Prostate gland (tissue), 2 donors: ENCODE measurements around the gene SEMA6D. TPM values are rescaled to one million over a fixed set of nuclear protein-coding genes. Genes with fewer than 3 reads are reported as not detected.

ENCODE experiments used
- DNase-seq: peaks from one replicate; pipeline ENCODE4 v3.0.0-alpha.2; 2019; ENCODE audit warnings: low spot score
- H3K27ac ChIP-seq, 2 donors: fragments of 200-600 bp; sonication (generic); 2 replicates each; pipeline ENCODE4 v1.5.1; 2017 to 2019
- H3K27me3 ChIP-seq: fragments of 200-600 bp; sonication (generic); replicated peaks from 2 replicates; pipeline ENCODE4 v1.5.1; 2019; ENCODE audit not compliant: insufficient read depth
- H3K36me3 ChIP-seq, 2 donors: fragments of 200-600 bp; sonication (generic); 1 replicate in 1 of 2; 2 replicates in 1 of 2; pipeline versions ENCODE4 v1.5.1 to v1.8.1; 2017 to 2019
- H3K4me1 ChIP-seq: fragments of 200-600 bp; sonication (generic); replicated peaks from 2 replicates; pipeline ENCODE4 v1.5.1; 2019
- H3K4me3 ChIP-seq, 2 donors: fragments of 200-600 bp; sonication (generic); 2 replicates each; pipeline ENCODE4 v1.5.1; 2017 to 2019
- H3K9me3 ChIP-seq: fragments of 200-600 bp; sonication (generic); 2 replicates; pipeline ENCODE4 v1.5.1; 2017
- POLR2A ChIP-seq: fragments of 450-650 bp; IDR thresholded peaks from one replicate; pipeline ENCODE4 v1.6.1; 2016; ENCODE audit warnings: antibody characterized with exemption, mild to moderate bottlenecking
- POLR2AphosphoS5 ChIP-seq: sonication (generic); formaldehyde crosslinking; IDR thresholded peaks from one replicate; pipeline ENCODE4 v1.6.1; 2017; ENCODE audit warnings: antibody characterized with exemption
- WGBS: methylation state at CpG from one replicate; pipeline ENCODE4 v1.1.5; 2018; 5-methylcytosine and 5-hydroxymethylcytosine counted together
- intact Hi-C: fragments of 100-400 bp; cut with DNase I; formaldehyde crosslinking; loops from one replicate; pipeline ENCODE4 v1.14.2; 2022
- total RNA-seq, 2 donors: library from RNA; depleted of rRNA; stranded (reverse); fragments of >200 nt; gene quantifications; one replicate each; pipeline ENCODE4 v1.1.0, GENCODE V29; 2016
- TF ChIP-seq, protein P1 (sequence below), 4 experiments: fragments of 200-600 bp in 2 of 4; fragments of 450-650 bp in 2 of 4; sonication (generic) in 2 of 4; IDR thresholded peaks; 1 replicate in 3 of 4; 2 replicates in 1 of 4; pipeline ENCODE4 v1.5.1; 2016 to 2019; ENCODE audit warnings: antibody characterized with exemption in 4 of 4, mild to moderate bottlenecking in 2 of 4, moderate library complexity in 2 of 4

The SEMA6D gene
- total RNA-seq, 2 donors from 2014 or later, result 9.8 to 18.1 TPM

- DNase-seq, result no peak
- Histone ChIP-seq H3K4me3 (no peak overlapping the region), H3K4me1 (no peaks in the 10 kb centered on the region), H3K27ac (no peak overlapping the region), H3K36me3 (no peaks in the 10 kb centered on the region), H3K27me3 (no peaks in the 10 kb centered on the region), H3K9me3 (no peaks in the 10 kb centered on the region)
- intact Hi-C loops, result no loop called here
- WGBS, result 93% methylated on average over 13 of the region's 13 CpGs
- TF ChIP-seq POLR2A (no peak), POLR2AphosphoS5 (no peak)
- TF ChIP-seq, protein P1, sequence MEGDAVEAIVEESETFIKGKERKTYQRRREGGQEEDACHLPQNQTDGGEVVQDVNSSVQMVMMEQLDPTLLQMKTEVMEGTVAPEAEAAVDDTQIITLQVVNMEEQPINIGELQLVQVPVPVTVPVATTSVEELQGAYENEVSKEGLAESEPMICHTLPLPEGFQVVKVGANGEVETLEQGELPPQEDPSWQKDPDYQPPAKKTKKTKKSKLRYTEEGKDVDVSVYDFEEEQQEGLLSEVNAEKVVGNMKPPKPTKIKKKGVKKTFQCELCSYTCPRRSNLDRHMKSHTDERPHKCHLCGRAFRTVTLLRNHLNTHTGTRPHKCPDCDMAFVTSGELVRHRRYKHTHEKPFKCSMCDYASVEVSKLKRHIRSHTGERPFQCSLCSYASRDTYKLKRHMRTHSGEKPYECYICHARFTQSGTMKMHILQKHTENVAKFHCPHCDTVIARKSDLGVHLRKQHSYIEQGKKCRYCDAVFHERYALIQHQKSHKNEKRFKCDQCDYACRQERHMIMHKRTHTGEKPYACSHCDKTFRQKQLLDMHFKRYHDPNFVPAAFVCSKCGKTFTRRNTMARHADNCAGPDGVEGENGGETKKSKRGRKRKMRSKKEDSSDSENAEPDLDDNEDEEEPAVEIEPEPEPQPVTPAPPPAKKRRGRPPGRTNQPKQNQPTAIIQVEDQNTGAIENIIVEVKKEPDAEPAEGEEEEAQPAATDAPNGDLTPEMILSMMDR (IDR thresholded peaks at IDR 0.05), result no peak
These were observed 47.4 kb downstream of the SEMA6D start for GRCh38 chr15:47764666-47765065.

- Histone ChIP-seq H3K4me1 (no peaks in the 10 kb centered on the region), H3K9me3 (no peaks in the 10 kb centered on the region), H3K4me3 (no peak overlapping the region), H3K27ac (no peak overlapping the region), H3K36me3 (no peaks in the 10 kb centered on the region), H3K27me3 (no peaks in the 10 kb centered on the region)
- intact Hi-C loops, result no loop called here
- WGBS, result 86% methylated on average over 5 of the region's 5 CpGs
- no peak for DNase-seq
- TF ChIP-seq POLR2A, result no peak
- no peak for TF ChIP-seq POLR2AphosphoS5
- TF ChIP-seq, protein P1 (IDR thresholded peaks at IDR 0.05), result no peak
These were observed 49.1 kb downstream of the SEMA6D start for GRCh38 chr15:47766406-47766805.

- Histone ChIP-seq H3K27me3 (no peaks in the 10 kb centered on the region), H3K4me3 (no peak overlapping the region), H3K36me3 (no peaks in the 10 kb centered on the region), H3K4me1 (no peaks in the 10 kb centered on the region), H3K9me3 (no peaks in the 10 kb centered on the region), H3K27ac (no peak overlapping the region)
- TF ChIP-seq, protein P1 (IDR thresholded peaks at IDR 0.05), result no peak
- TF ChIP-seq POLR2A (no peak), POLR2AphosphoS5 (no peak)
- intact Hi-C loops, result no loop called here
- no peak for DNase-seq
- 99% methylated on average over 5 of the region's 5 CpGs for WGBS
These were observed 49.7 kb downstream of the SEMA6D start for GRCh38 chr15:47767035-47767434.

GRCh38 chr15:47768735-47769134, 51.4 kb downstream of the SEMA6D start:
- no peak overlapping the region for H3K27ac ChIP-seq
- no peaks in the 10 kb centered on the region for H3K27me3 ChIP-seq
- no peak for TF ChIP-seq POLR2AphosphoS5
- TF ChIP-seq, protein P1 (IDR thresholded peaks at IDR 0.05), result no peak
- no peak for TF ChIP-seq POLR2A
- no peak overlapping the region for H3K4me3 ChIP-seq
- WGBS, result 70% methylated on average over 5 of the region's 5 CpGs
- intact Hi-C loops, result no loop called here
- H3K36me3 ChIP-seq, result no peaks in the 10 kb centered on the region
- H3K4me1 ChIP-seq, result no peaks in the 10 kb centered on the region
- DNase-seq, result no peak
- no peaks in the 10 kb centered on the region for H3K9me3 ChIP-seq

DNA sequence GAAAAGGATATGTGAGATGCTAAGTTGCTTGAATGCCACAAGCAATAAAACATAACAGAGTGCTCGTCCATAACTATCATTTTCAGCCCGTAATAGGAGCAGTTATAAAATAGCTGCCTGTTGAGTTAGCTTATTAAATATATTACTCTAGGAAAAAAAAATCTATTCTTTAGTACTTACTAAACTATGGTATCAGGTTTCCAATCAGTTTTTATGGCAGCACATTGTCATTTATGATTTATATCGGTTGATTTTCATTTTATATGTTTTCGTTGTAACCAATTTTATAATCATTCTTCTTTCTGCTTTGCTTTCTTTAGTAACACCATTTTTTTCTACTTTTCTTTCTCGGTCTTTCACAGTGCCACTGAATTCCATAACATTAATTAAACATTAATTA, 51.9 kb downstream of the SEMA6D start:
- intact Hi-C loops, result no loop called here
- Histone ChIP-seq H3K27me3 (no peaks in the 10 kb centered on the region), H3K27ac (no peak overlapping the region), H3K4me1 (no peaks in the 10 kb centered on the region), H3K36me3 (no peaks in the 10 kb centered on the region), H3K9me3 (no peaks in the 10 kb centered on the region), H3K4me3 (no peak overlapping the region)
- no peak for DNase-seq
- WGBS, result 27% methylated on average over 5 of the region's 5 CpGs
- no peak for TF ChIP-seq POLR2A
- TF ChIP-seq, protein P1 (IDR thresholded peaks at IDR 0.05), result no peak
- no peak for TF ChIP-seq POLR2AphosphoS5
